ENCODE measurements around the gene USP53.

The USP53 gene

GRCh38 chr4:119313237-119313636 is 100.7 kb downstream of the USP53 start:
- Mint-ChIP-seq H3K36me3 (ENCODE audit: low read depth) (no peaks in the 10 kb centered on the region), H3K27ac (no peak overlapping the region), H3K4me1 (no peaks in the 10 kb centered on the region), H3K9me3 (no peaks in the 10 kb centered on the region), H3K27me3 (ENCODE audit: low read depth, poor library complexity) (peaks cover 39% of the 10 kb centered on the region), H3K4me3 (no peak overlapping the region)
- no peak for TF ChIP-seq CTCF (IDR thresholded peaks at IDR 0.05)
- no peak for DNase-seq

- TF ChIP-seq CTCF (IDR thresholded peaks at IDR 0.05): no peak
- Mint-ChIP-seq H3K9me3 (no peaks in the 10 kb centered on the region), H3K4me3 (no peak overlapping the region), H3K27ac (no peak overlapping the region), H3K4me1 (no peaks in the 10 kb centered on the region), H3K36me3 (ENCODE audit: low read depth) (no peaks in the 10 kb centered on the region), H3K27me3 (ENCODE audit: low read depth, poor library complexity) (peaks cover 38% of the 10 kb centered on the region)
- DNase-seq: no peak
These were observed 101.8 kb downstream of the USP53 start for GRCh38 chr4:119314356-119314755.

GRCh38 chr4:119315036-119315435 is 102.5 kb downstream of the USP53 start:
- Mint-ChIP-seq H3K27me3 (ENCODE audit: low read depth, poor library complexity) (peaks cover 34% of the 10 kb centered on the region), H3K36me3 (ENCODE audit: low read depth) (no peaks in the 10 kb centered on the region), H3K9me3 (no peaks in the 10 kb centered on the region), H3K4me3 (no peak overlapping the region), H3K27ac (no peak overlapping the region), H3K4me1 (no peaks in the 10 kb centered on the region)
- no peak for DNase-seq
- TF ChIP-seq CTCF (IDR thresholded peaks at IDR 0.05): no peak

- Mint-ChIP-seq H3K4me3 (no peak overlapping the region), H3K27ac (no peak overlapping the region), H3K27me3 (ENCODE audit: low read depth, poor library complexity) (peaks cover 35% of the 10 kb centered on the region), H3K9me3 (no peaks in the 10 kb centered on the region), H3K4me1 (no peaks in the 10 kb centered on the region), H3K36me3 (ENCODE audit: low read depth) (no peaks in the 10 kb centered on the region)
- DNase-seq: no peak
- no peak for TF ChIP-seq CTCF (IDR thresholded peaks at IDR 0.05)
These were observed 105.5 kb downstream of the USP53 start for GRCh38 chr4:119317990-119318389.

GRCh38 chr4:119321921-119322687 is 109.6 kb downstream of the USP53 start, which contains the start of gene FABP2:
FABP2 (minus strand) TSS chr4:119322138; CDS start chr4:119322102, 36 bp downstream.
- Mint-ChIP-seq H3K4me1 (no peaks in the 10 kb centered on the region), H3K27me3 (ENCODE audit: low read depth, poor library complexity) (peaks cover 15% of the 10 kb centered on the region), H3K4me3 (no peak within 1 kb of the TSS), H3K36me3 (ENCODE audit: low read depth) (no peaks in the 10 kb centered on the region), H3K27ac (no peak within 1 kb of the TSS), H3K9me3 (no peaks in the 10 kb centered on the region)
- TF ChIP-seq CTCF (IDR thresholded peaks at IDR 0.05): no peak
- DNase-seq: no peak

- Mint-ChIP-seq H3K4me1 (no peaks in the 10 kb centered on the region), H3K36me3 (ENCODE audit: low read depth) (no peaks in the 10 kb centered on the region), H3K27ac (no peak overlapping the region), H3K4me3 (no peak overlapping the region), H3K9me3 (no peaks in the 10 kb centered on the region), H3K27me3 (ENCODE audit: low read depth, poor library complexity) (peaks cover 10% of the 10 kb centered on the region)
- no peak for TF ChIP-seq CTCF (IDR thresholded peaks at IDR 0.05)
- no peak for DNase-seq
These were observed 116.2 kb downstream of the USP53 start for GRCh38 chr4:119328695-119329094.

Measured in nephron progenitor cell (in vitro differentiated cells).